ENCODE results near the gene CDK14.

DNA sequence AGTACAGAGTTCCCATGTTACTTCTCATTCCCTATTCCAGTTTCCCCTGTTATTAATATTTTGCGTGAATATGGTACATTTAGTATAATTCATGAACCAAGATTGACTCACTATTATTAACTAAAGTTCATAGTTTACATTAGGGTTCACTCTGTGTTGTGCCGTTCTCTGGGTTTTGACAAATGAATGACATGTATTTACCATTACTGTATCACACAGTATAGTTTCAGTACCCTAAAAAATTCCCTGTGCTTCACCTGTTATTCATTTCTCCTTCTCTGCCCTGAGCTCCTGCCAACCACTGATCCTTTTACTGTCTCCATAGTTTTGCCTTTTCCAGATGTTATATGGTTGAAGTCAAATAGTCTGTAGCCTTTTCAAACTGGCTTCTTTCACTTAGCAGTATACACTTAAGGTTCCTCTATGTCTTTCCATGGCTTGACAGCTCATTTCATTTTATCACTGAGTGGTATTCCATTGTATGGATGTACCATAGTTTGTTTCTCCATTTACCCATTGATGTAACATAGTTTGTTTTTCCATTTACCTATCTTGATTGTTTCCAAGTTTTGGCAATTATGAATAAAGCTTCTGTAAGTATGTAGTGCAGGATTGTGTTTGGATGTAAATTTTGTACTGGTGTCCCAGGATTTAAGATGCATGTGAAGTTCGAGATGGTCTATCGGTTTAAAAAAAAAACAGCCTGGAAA lies 58.8 kb downstream of the CDK14 start:
- TF ChIP-seq, protein P1, sequence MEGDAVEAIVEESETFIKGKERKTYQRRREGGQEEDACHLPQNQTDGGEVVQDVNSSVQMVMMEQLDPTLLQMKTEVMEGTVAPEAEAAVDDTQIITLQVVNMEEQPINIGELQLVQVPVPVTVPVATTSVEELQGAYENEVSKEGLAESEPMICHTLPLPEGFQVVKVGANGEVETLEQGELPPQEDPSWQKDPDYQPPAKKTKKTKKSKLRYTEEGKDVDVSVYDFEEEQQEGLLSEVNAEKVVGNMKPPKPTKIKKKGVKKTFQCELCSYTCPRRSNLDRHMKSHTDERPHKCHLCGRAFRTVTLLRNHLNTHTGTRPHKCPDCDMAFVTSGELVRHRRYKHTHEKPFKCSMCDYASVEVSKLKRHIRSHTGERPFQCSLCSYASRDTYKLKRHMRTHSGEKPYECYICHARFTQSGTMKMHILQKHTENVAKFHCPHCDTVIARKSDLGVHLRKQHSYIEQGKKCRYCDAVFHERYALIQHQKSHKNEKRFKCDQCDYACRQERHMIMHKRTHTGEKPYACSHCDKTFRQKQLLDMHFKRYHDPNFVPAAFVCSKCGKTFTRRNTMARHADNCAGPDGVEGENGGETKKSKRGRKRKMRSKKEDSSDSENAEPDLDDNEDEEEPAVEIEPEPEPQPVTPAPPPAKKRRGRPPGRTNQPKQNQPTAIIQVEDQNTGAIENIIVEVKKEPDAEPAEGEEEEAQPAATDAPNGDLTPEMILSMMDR (IDR thresholded peaks at IDR 0.05; ENCODE audit: low read depth, low read length, missing input control) = no peak
- TF ChIP-seq SP1 (IDR thresholded peaks at IDR 0.05) = no peak
- no peak for TF ChIP-seq YY1 (IDR thresholded peaks at IDR 0.05)
- TF ChIP-seq, protein P2, sequence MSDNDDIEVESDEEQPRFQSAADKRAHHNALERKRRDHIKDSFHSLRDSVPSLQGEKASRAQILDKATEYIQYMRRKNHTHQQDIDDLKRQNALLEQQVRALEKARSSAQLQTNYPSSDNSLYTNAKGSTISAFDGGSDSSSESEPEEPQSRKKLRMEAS (IDR thresholded peaks at IDR 0.05) = no peak
- TF ChIP-seq RAD21 (IDR thresholded peaks at IDR 0.05) = no peak
- TF ChIP-seq GABPA (IDR thresholded peaks at IDR 0.05 in 1 of 2, conservative IDR thresholded peaks at IDR 0.05 in 1 of 2) = no peak
- no peak for TF ChIP-seq RXRA (IDR thresholded peaks at IDR 0.05)
- TF ChIP-seq, protein P3, sequence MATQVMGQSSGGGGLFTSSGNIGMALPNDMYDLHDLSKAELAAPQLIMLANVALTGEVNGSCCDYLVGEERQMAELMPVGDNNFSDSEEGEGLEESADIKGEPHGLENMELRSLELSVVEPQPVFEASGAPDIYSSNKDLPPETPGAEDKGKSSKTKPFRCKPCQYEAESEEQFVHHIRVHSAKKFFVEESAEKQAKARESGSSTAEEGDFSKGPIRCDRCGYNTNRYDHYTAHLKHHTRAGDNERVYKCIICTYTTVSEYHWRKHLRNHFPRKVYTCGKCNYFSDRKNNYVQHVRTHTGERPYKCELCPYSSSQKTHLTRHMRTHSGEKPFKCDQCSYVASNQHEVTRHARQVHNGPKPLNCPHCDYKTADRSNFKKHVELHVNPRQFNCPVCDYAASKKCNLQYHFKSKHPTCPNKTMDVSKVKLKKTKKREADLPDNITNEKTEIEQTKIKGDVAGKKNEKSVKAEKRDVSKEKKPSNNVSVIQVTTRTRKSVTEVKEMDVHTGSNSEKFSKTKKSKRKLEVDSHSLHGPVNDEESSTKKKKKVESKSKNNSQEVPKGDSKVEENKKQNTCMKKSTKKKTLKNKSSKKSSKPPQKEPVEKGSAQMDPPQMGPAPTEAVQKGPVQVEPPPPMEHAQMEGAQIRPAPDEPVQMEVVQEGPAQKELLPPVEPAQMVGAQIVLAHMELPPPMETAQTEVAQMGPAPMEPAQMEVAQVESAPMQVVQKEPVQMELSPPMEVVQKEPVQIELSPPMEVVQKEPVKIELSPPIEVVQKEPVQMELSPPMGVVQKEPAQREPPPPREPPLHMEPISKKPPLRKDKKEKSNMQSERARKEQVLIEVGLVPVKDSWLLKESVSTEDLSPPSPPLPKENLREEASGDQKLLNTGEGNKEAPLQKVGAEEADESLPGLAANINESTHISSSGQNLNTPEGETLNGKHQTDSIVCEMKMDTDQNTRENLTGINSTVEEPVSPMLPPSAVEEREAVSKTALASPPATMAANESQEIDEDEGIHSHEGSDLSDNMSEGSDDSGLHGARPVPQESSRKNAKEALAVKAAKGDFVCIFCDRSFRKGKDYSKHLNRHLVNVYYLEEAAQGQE (IDR thresholded peaks at IDR 0.05) = no peak
- TF ChIP-seq JUND (IDR thresholded peaks at IDR 0.05) = no peak
- no peak for TF ChIP-seq EGR1 (IDR thresholded peaks at IDR 0.05; ENCODE audit: low read depth in 2 of 2)
- TF ChIP-seq, protein P4, sequence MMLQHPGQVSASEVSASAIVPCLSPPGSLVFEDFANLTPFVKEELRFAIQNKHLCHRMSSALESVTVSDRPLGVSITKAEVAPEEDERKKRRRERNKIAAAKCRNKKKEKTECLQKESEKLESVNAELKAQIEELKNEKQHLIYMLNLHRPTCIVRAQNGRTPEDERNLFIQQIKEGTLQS (IDR thresholded peaks at IDR 0.05) = no peak
